Body of pancreas (tissue), 4 donors: Measurements from ENCODE around the gene CNOT1.

Source experiments
- CTCF ChIP-seq, 7 experiments: fragments of 450-650 bp in 4 of 7; fragments of 200-600 bp in 3 of 7; sonication (generic) in 3 of 7; IDR thresholded peaks; one replicate each; pipeline ENCODE4 v1.5.1; 2016 to 2019; ENCODE audit warnings: antibody characterized with exemption in 7 of 7
- POLR2A ChIP-seq, 3 donors: fragments of 450-650 bp; IDR thresholded peaks; one replicate each; pipeline ENCODE4 v1.6.1; 2016; ENCODE audit warnings: antibody characterized with exemption in 3 of 3, mild to moderate bottlenecking in 2 of 3

- no peak for TF ChIP-seq CTCF (IDR thresholded peaks at IDR 0.05)
- no peak for TF ChIP-seq POLR2A (IDR thresholded peaks at IDR 0.05)
Measured at GRCh38 chr16:58500430-58501241, 129.0 kb downstream of the CNOT1 start.
